Measurements from ENCODE around the gene TOB1. TPM values are rescaled to one million over a fixed set of nuclear protein-coding genes. Genes with fewer than 3 reads are reported as not detected.

The TOB1 gene
- total RNA-seq, 1 experiment from 2014 or later = 7.0 TPM

- DNase-seq (ENCODE audit: low spot score) = no peak
Observed at GRCh38 chr17:50832267-50832863, 33.8 kb downstream of the TOB1 start.

GRCh38 chr17:50831471-50831928 lies 34.7 kb downstream of the TOB1 start:
- DNase-seq (ENCODE audit: low spot score) = no peak

- no peak for DNase-seq (ENCODE audit: low spot score)
Observed at GRCh38 chr17:50830994-50831393, 35.2 kb downstream of the TOB1 start.

- DNase-seq (ENCODE audit: low spot score) = no peak
Observed at GRCh38 chr17:50830352-50830751, 35.8 kb downstream of the TOB1 start.

- DNase-seq (ENCODE audit: low spot score) = no peak
Observed at GRCh38 chr17:50829332-50829731, 36.8 kb downstream of the TOB1 start.

GRCh38 chr17:50828508-50829170 lies 37.5 kb downstream of the TOB1 start:
- no peak for DNase-seq (ENCODE audit: low spot score)

GRCh38 chr17:50825188-50825587 lies 41.0 kb downstream of the TOB1 start:
- no peak for DNase-seq (ENCODE audit: low spot score)

GRCh38 chr17:50824429-50824828 lies 41.7 kb downstream of the TOB1 start:
- DNase-seq (ENCODE audit: low spot score) = no peak

- DNase-seq (ENCODE audit: low spot score) = no peak
Observed at GRCh38 chr17:50822550-50822949, 43.6 kb downstream of the TOB1 start.

GRCh38 chr17:50820651-50821050 lies 45.5 kb downstream of the TOB1 start:
- no peak for DNase-seq (ENCODE audit: low spot score)

- DNase-seq (ENCODE audit: low spot score) = no peak
Observed at GRCh38 chr17:50818921-50819657, 47.1 kb downstream of the TOB1 start.

GRCh38 chr17:50818261-50818660 lies 47.9 kb downstream of the TOB1 start:
- no peak for DNase-seq (ENCODE audit: low spot score)

- DNase-seq (ENCODE audit: low spot score) = no peak
Observed at GRCh38 chr17:50817838-50818237, 48.3 kb downstream of the TOB1 start.

GRCh38 chr17:50816771-50817751 lies 49.1 kb downstream of the TOB1 start:
- no peak for DNase-seq (ENCODE audit: low spot score)

- no peak for DNase-seq (ENCODE audit: low spot score)
Observed at GRCh38 chr17:50816271-50816670, 49.9 kb downstream of the TOB1 start.

GRCh38 chr17:50815400-50815799 lies 50.8 kb downstream of the TOB1 start:
- no peak for DNase-seq (ENCODE audit: low spot score)

- no peak for DNase-seq (ENCODE audit: low spot score)
Observed at GRCh38 chr17:50813583-50813982, 52.6 kb downstream of the TOB1 start.
